ENCODE results near the gene FUT3. TPM values are rescaled to one million over a fixed set of nuclear protein-coding genes. Genes with fewer than 3 reads are reported as not detected.

FUT3 gene
- total RNA-seq, 1 experiment from 2014 or later: not detected

GRCh38 chr19:5867201-5868136 is 16.2 kb upstream of the FUT3 start:
- TF ChIP-seq CTCF (conservative IDR thresholded peaks at IDR 0.05): no peak
- Histone ChIP-seq H3K9ac (ENCODE audit: extremely low read depth, insufficient read length, low read length) (no peak overlapping the region), H3K23ac (ENCODE audit: insufficient read length, low read depth, low read length) (no peak overlapping the region), H4K20me1 (ENCODE audit: control insufficient read depth, insufficient read depth, insufficient read length) (no peaks in the 10 kb centered on the region), H3T11ph (ENCODE audit: low read length) (no peak overlapping the region), H2AK5ac (ENCODE audit: insufficient read length, low read length) (no peak overlapping the region), H3K18ac (ENCODE audit: insufficient read length, low read depth, low read length) (no peak overlapping the region), H3K4me1 (ENCODE audit: insufficient read depth, low read length) (no peaks in the 10 kb centered on the region), H2BK5ac (ENCODE audit: insufficient read length, low read length) (no peak overlapping the region), H3K4ac (ENCODE audit: low read depth, low read length) (no peak overlapping the region), H3K56ac (ENCODE audit: insufficient read length, low read depth, low read length) (no peak overlapping the region), H2BK12ac (ENCODE audit: insufficient read length, low read depth, low read length) (no peak overlapping the region), H2BK20ac (ENCODE audit: low read depth, low read length, poor library complexity, severe bottlenecking) (no peak overlapping the region), H2AFZ (ENCODE audit: low read length) (no peak overlapping the region), H3K27ac (ENCODE audit: insufficient read length, low read depth, low read length) (no peak overlapping the region), H3K27me3 (ENCODE audit: insufficient read depth, low read length) (no peaks in the 10 kb centered on the region), H3K9me3 (ENCODE audit: control insufficient read depth, low read depth, low read length) (no peaks in the 10 kb centered on the region), H3K79me1 (ENCODE audit: insufficient read depth, low read depth, low read length, poor library complexity, severe bottlenecking) (no peaks in the 10 kb centered on the region), H3K23me2 (ENCODE audit: insufficient read length, low read depth, low read length, poor library complexity, severe bottlenecking) (no peaks in the 10 kb centered on the region), H4K5ac (ENCODE audit: insufficient read length, low read depth, low read length) (no peak overlapping the region), H2BK120ac (ENCODE audit: low read depth, low read length, poor library complexity, severe bottlenecking) (no peak overlapping the region), H2BK15ac (ENCODE audit: low read depth, low read length) (no peak overlapping the region), H4K91ac (ENCODE audit: insufficient read length, low read depth, low read length) (no peak overlapping the region), H4K8ac (replicated peaks; ENCODE audit: insufficient read length, low read depth, low read length) (no peak overlapping the region), H3K14ac (ENCODE audit: insufficient read depth, low read length) (no peak overlapping the region; the same call in 1 of the 2 replicates), H3K4me2 (ENCODE audit: insufficient read depth, insufficient read length, low read length) (no peak overlapping the region), H3K79me2 (ENCODE audit: insufficient read depth, low read length) (no peaks in the 10 kb centered on the region)
- Mint-ChIP-seq H3K36me3 (ENCODE audit: insufficient read depth in 1 of 3, low read depth in 3 of 3) (no peaks in the 10 kb centered on the region), H3K27me3 (ENCODE audit: low read depth) (peaks cover 23% of the 10 kb centered on the region), H3K27ac (no peak overlapping the region), H3K9me3 (no peaks in the 10 kb centered on the region), H3K4me1 (no peaks in the 10 kb centered on the region; a peak in 1 of 4 replicates), H3K4me3 (peak overlapping the region in 1 of 2 experiments; percentile 58; a peak in 1 of 5 replicates)
- no CpG with 5 or more reads among the region's 31 CpGs for WGBS (ENCODE audit: extremely low coverage, insufficient read length, low lambda C conversion rate)
- no peak for DNase-seq

All from H9 (cell line).